K562 (cell line): ENCODE measurements around the gene RSRP1. TPM values are rescaled to one million over a fixed set of nuclear protein-coding genes. Genes with fewer than 3 reads are reported as not detected.
A peak's percentile ranks its signal among the peaks of the same experiment; 100 is the strongest.

Source experiments
- ATF2 ChIP-seq: sonication (generic); formaldehyde crosslinking; IDR thresholded peaks from 2 replicates; pipeline ENCODE4 v1.8.1; 2022; ENCODE audit warnings: missing genetic modification reagents
- CHCHD3 ChIP-seq: fragments of 250-450 bp; sonication (Bioruptor Pico); IDR thresholded peaks from 2 replicates; pipeline ENCODE4 v2.1.2; 2022; ENCODE audit warnings: mild to moderate bottlenecking
- CHD1 ChIP-seq: fragments of 200-600 bp; sonication (generic); IDR thresholded peaks from one replicate; pipeline ENCODE4 v1.6.1; 2012; ENCODE audit warnings: mild to moderate bottlenecking, moderate library complexity, low read length, inconsistent platforms
- CTBP1 ChIP-seq: fragments of 450-650 bp; IDR thresholded peaks from 2 replicates; pipeline ENCODE4 v1.6.1; 2016; ENCODE audit warnings: borderline replicate concordance
- FOXA1 ChIP-seq: fragments of 450-650 bp; IDR thresholded peaks from 2 replicates; pipeline ENCODE4 v1.6.1; 2016; ENCODE audit warnings: mild to moderate bottlenecking, borderline replicate concordance
- GABPB1 ChIP-seq: sonication (generic); formaldehyde crosslinking; IDR thresholded peaks from 2 replicates; pipeline ENCODE4 v1.8.0; 2022; ENCODE audit warnings: mild to moderate bottlenecking, missing genetic modification reagents
- GTF2E2 ChIP-seq: fragments of 200-800 bp; sonication (Bioruptor generic); IDR thresholded peaks from 2 replicates; pipeline ENCODE4 v1.6.1; 2016; ENCODE audit warnings: missing genetic modification characterization, missing compliant biosample characterization
- L3MBTL2 ChIP-seq: fragments of 450-650 bp; IDR thresholded peaks from 2 replicates; pipeline ENCODE4 v1.6.1; 2016; ENCODE audit warnings: mild to moderate bottlenecking, moderate library complexity
- MEIS2 ChIP-seq: fragments of 450-650 bp; IDR thresholded peaks from 2 replicates; pipeline ENCODE4 v1.6.1; 2014; ENCODE audit warnings: mild to moderate bottlenecking; ENCODE audit not compliant: partially characterized antibody
- NCOR1 ChIP-seq: fragments of 450-650 bp; IDR thresholded peaks from 2 replicates; pipeline ENCODE4 v1.6.1; 2016; ENCODE audit warnings: mild to moderate bottlenecking, moderate library complexity
- PKNOX1 ChIP-seq: fragments of 450-650 bp; IDR thresholded peaks from 2 replicates; pipeline ENCODE4 v1.6.1; 2016
- RCOR1 ChIP-seq, 2 experiments: IDR thresholded peaks; 2 replicates each; pipeline ENCODE4 v1.6.1; 2012; ENCODE audit warnings: low read depth in 2 of 2, low read length in 2 of 2, borderline replicate concordance in 1 of 2, improper control_type of control experiment in 1 of 2
- RFX7 ChIP-seq: fragments of 250-450 bp; sonication (Bioruptor Pico); IDR thresholded peaks from 2 replicates; pipeline ENCODE4 v1.5.1; 2021; ENCODE audit warnings: mild to moderate bottlenecking
- SMC3 ChIP-seq: conservative IDR thresholded peaks from 2 replicates; pipeline ENCODE4 v1.6.1; 2011; ENCODE audit warnings: low read depth, low read length, improper control_type of control experiment; ENCODE audit not compliant: insufficient read depth
- SRF ChIP-seq, 2 experiments: fragments of 250-450, 450-650 bp in 1 of 2; sonication (Bioruptor Pico) in 1 of 2; sonication (generic) in 1 of 2; formaldehyde crosslinking; IDR thresholded peaks; 2 replicates each; pipeline versions ENCODE4 v1.5.0 to v1.5.1; 2020 to 2022; ENCODE audit warnings: mild to moderate bottlenecking in 1 of 2, missing genetic modification reagents in 1 of 2
- TCFL5 ChIP-seq: fragments of 250-450 bp; sonication (Bioruptor Pico); conservative IDR thresholded peaks from 2 replicates; pipeline ENCODE4 v1.6.1; 2021; ENCODE audit warnings: mild to moderate bottlenecking, moderate library complexity, matching md5 sums
- TEAD4 ChIP-seq, 2 experiments: sonication (generic) in 1 of 2; formaldehyde crosslinking in 1 of 2; IDR thresholded peaks; 2 replicates each; pipeline versions ENCODE4 v1.6.1 to v1.8.0; 2012 to 2022; ENCODE audit warnings: borderline replicate concordance in 1 of 2, inconsistent platforms in 1 of 2, low read length in 1 of 2, mild to moderate bottlenecking in 1 of 2, missing genetic modification reagents in 1 of 2
- TRIM24 ChIP-seq, 2 experiments: fragments of 450-650 bp; IDR thresholded peaks; 2 replicates each; pipeline ENCODE4 v1.6.1; 2016
- XRCC5 ChIP-seq: fragments of 200-400 bp; formaldehyde crosslinking; IDR thresholded peaks from 2 replicates; pipeline ENCODE4 v1.6.1; 2017; ENCODE audit warnings: low read depth, mild to moderate bottlenecking, low read length
- ZNF507 ChIP-seq: conservative IDR thresholded peaks from 2 replicates; pipeline ENCODE4 v1.6.1; 2017; ENCODE audit warnings: missing genetic modification characterization, missing compliant biosample characterization
- ZNF75A ChIP-seq: fragments of 450-650 bp; formaldehyde crosslinking; IDR thresholded peaks from 2 replicates; pipeline ENCODE4 v1.4.0; 2020; ENCODE audit warnings: mild to moderate bottlenecking
- polyA plus RNA-seq, 8 experiments: library from polyadenylated mRNA; depleted of rRNA in 4 of 8; stranded (reverse) in 5 of 8; unstranded in 3 of 8; fragments of >200 nt; fragmentation: Nextera tagmentation in 2 of 8; fragmentation: Illumina TruSeq in 1 of 8; extraction: Ambion mirVana in 2 of 8; extraction: Trizol in 1 of 8; gene quantifications; 2 replicates each; pipeline versions ENCODE4 v1.2.1 to v1.2.3, GENCODE V29; 2011 to 2014; ENCODE audit warnings: inconsistent platforms in 1 of 8, missing spikeins in 1 of 8
- total RNA-seq, 7 experiments: library from RNA; depleted of rRNA in 6 of 7; stranded (reverse); fragments of >200 nt in 6 of 7; fragmentation: Illumina TruSeq in 2 of 7; extraction: Trizol in 2 of 7; gene quantifications; 2 replicates each; pipeline versions ENCODE4 v1.2.1 to v1.2.3, GENCODE V29; 2011 to 2021; ENCODE audit warnings: low replicate concordance in 1 of 7
- TF ChIP-seq, protein P1 (sequence below), 2 experiments: IDR thresholded peaks in 1 of 2; conservative IDR thresholded peaks in 1 of 2; 2 replicates each; pipeline ENCODE4 v1.6.1; 2016; ENCODE audit warnings: low read depth in 2 of 2, mild to moderate bottlenecking in 1 of 2, missing compliant biosample characterization in 1 of 2, missing genetic modification characterization in 1 of 2, moderate library complexity in 1 of 2

RSRP1 gene
- total and polyA plus RNA-seq, 9 of the 15 experiments (the other 6 are each of a cell fraction or from before 2014, with no cell fraction given) = 27.2 to 283 (median 146) TPM

- no peak for TF ChIP-seq RFX7
- TF ChIP-seq CHCHD3 = no peak
- no peak for TF ChIP-seq FOXA1
- TF ChIP-seq SMC3 = no peak
- peak; percentile 91 for TF ChIP-seq CTBP1
- TF ChIP-seq XRCC5 = 0 out of 2 replicates have a peak, but pooled peaks have one; percentile 33
- no peak for TF ChIP-seq NCOR1
- peak in 1 of 2 experiments; percentile 56; a peak in 1 of 4 replicates for TF ChIP-seq SRF (CRISPR knock-in tag; IDR thresholded peaks at IDR 0.05)
- peak; percentile 57; the same call in 1 of the 2 replicates for TF ChIP-seq PKNOX1
- peak; percentile 88 for TF ChIP-seq L3MBTL2
- peak; percentile 45; the same call in 1 of the 2 replicates for TF ChIP-seq TEAD4 (IDR thresholded peaks at IDR 0.05; ENCODE audit: low read length)
- no peak for TF ChIP-seq TEAD4 (CRISPR knock-in tag; IDR thresholded peaks at IDR 0.05; ENCODE audit: borderline replicate concordance)
- TF ChIP-seq CHD1 = no peak
- TF ChIP-seq GABPB1 (CRISPR knock-in tag) = no peak
- no peak for TF ChIP-seq ZNF75A (CRISPR knock-in tag)
- peak; percentile 88 for TF ChIP-seq MEIS2
- no peak for TF ChIP-seq GTF2E2 (tag)
- TF ChIP-seq ATF2 (CRISPR knock-in tag) = no peak
- TF ChIP-seq TRIM24 (IDR thresholded peaks at IDR 0.05) = no peak
- TF ChIP-seq, protein P1, sequence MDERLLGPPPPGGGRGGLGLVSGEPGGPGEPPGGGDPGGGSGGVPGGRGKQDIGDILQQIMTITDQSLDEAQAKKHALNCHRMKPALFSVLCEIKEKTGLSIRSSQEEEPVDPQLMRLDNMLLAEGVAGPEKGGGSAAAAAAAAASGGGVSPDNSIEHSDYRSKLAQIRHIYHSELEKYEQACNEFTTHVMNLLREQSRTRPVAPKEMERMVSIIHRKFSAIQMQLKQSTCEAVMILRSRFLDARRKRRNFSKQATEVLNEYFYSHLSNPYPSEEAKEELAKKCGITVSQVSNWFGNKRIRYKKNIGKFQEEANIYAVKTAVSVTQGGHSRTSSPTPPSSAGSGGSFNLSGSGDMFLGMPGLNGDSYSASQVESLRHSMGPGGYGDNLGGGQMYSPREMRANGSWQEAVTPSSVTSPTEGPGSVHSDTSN (CRISPR knock-in tag; IDR thresholded peaks at IDR 0.05; ENCODE audit: low read depth) = no peak
- TF ChIP-seq, protein P1 (tag; conservative IDR thresholded peaks at IDR 0.05; ENCODE audit: low read depth) = peak; percentile 64
- TF ChIP-seq ZNF507 (tag) = no peak
- peak in 1 of 2 experiments; percentile 74; a peak in 2 of 4 replicates for TF ChIP-seq RCOR1 (IDR thresholded peaks at IDR 0.05; ENCODE audit: borderline replicate concordance in 1 of 2, low read depth in 2 of 2, low read length in 2 of 2)
- TF ChIP-seq TCFL5 (CRISPR knock-in tag) = no peak
These were observed 31.1 kb downstream of the RSRP1 start (continued) for GRCh38 chr1:25216123-25216522.
